GM23338 (cell line): Measurements from ENCODE around the gene AOAH. TPM values are rescaled to one million over a fixed set of nuclear protein-coding genes. Genes with fewer than 3 reads are reported as not detected.

Experiments
- EZH2 ChIP-seq: fragments of 200-600 bp; sonication (generic); IDR thresholded peaks from one replicate; pipeline ENCODE4 v1.8.0; 2017; ENCODE audit warnings: antibody characterized with exemption, mild to moderate bottlenecking, low read depth; ENCODE audit not compliant: unreplicated experiment
- JUNB ChIP-seq: IDR thresholded peaks from one replicate; pipeline ENCODE4 v1.6.1; 2016; ENCODE audit warnings: antibody characterized with exemption; ENCODE audit not compliant: unreplicated experiment
- STAT1 ChIP-seq: IDR thresholded peaks from one replicate; pipeline ENCODE4 v1.6.1; 2016; ENCODE audit warnings: antibody characterized with exemption; ENCODE audit not compliant: unreplicated experiment
- ZNF114 ChIP-seq: fragments of 250-450 bp; sonication (Bioruptor Pico); IDR thresholded peaks from 2 replicates; pipeline ENCODE4 v1.5.0; 2020; ENCODE audit warnings: mild to moderate bottlenecking, moderate library complexity
- ZNF331 ChIP-seq: fragments of 250-450 bp; sonication (Bioruptor Pico); IDR thresholded peaks from 2 replicates; pipeline ENCODE4 v1.5.0; 2020; ENCODE audit warnings: low read depth, mild to moderate bottlenecking, moderate library complexity
- ZNF462 ChIP-seq: fragments of 250-450 bp; sonication (Bioruptor Pico); IDR thresholded peaks from 2 replicates; pipeline ENCODE4 v1.5.0; 2020; ENCODE audit warnings: mild to moderate bottlenecking, moderate library complexity
- polyA plus RNA-seq: library from polyadenylated mRNA; unstranded; fragments of >200 nt; fragmentation: Nextera tagmentation; extraction: Ambion mirVana; gene quantifications from 2 replicates; pipeline ENCODE4 v1.2.1, GENCODE V29; 2016
- total RNA-seq: library from RNA; depleted of rRNA; stranded (reverse); fragments of >200 nt; shearing (Covaris generic); gene quantifications from 2 replicates; pipeline ENCODE4 v1.2.3, GENCODE V29; 2014
- TF ChIP-seq, protein P1 (sequence below): IDR thresholded peaks from one replicate; pipeline ENCODE4 v1.6.1; 2018; ENCODE audit warnings: antibody characterized with exemption; ENCODE audit not compliant: unreplicated experiment
- TF ChIP-seq, protein P2 (sequence below), 2 experiments: fragments of 200-600 bp in 1 of 2; sonication (generic) in 1 of 2; conservative IDR thresholded peaks; 2 replicates each; pipeline versions ENCODE4 v1.5.1 to v1.6.1; 2016 to 2017; ENCODE audit warnings: antibody characterized with exemption in 2 of 2, low read depth in 2 of 2, mild to moderate bottlenecking in 2 of 2, moderate library complexity in 1 of 2

The AOAH gene
- total and polyA plus RNA-seq, 2 experiments from 2014 or later: not detected

DNA sequence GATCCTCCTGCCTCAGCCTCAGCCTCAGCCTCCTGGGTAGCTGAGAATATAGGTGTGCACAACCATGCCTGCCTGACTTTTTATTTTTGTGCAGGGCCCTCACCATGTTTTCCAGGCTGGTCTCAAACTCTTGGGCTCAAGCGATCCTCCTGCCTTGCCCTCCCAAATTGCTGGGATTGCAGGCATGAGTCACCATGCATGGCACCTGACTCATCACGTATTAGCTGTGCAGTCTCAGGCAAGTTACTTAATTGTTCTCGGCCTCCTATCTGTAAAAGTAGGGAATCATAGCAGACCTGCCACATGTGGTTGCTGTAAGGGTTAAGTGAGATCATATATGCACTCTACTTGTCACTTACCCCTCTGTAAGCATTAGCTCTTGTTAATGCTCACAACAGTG is 217.5 kb downstream of the AOAH start (continued):
- TF ChIP-seq ZNF462 (CRISPR knock-in tag): no peak
- no peak for TF ChIP-seq STAT1
- no peak for TF ChIP-seq JUNB
- TF ChIP-seq, protein P1, sequence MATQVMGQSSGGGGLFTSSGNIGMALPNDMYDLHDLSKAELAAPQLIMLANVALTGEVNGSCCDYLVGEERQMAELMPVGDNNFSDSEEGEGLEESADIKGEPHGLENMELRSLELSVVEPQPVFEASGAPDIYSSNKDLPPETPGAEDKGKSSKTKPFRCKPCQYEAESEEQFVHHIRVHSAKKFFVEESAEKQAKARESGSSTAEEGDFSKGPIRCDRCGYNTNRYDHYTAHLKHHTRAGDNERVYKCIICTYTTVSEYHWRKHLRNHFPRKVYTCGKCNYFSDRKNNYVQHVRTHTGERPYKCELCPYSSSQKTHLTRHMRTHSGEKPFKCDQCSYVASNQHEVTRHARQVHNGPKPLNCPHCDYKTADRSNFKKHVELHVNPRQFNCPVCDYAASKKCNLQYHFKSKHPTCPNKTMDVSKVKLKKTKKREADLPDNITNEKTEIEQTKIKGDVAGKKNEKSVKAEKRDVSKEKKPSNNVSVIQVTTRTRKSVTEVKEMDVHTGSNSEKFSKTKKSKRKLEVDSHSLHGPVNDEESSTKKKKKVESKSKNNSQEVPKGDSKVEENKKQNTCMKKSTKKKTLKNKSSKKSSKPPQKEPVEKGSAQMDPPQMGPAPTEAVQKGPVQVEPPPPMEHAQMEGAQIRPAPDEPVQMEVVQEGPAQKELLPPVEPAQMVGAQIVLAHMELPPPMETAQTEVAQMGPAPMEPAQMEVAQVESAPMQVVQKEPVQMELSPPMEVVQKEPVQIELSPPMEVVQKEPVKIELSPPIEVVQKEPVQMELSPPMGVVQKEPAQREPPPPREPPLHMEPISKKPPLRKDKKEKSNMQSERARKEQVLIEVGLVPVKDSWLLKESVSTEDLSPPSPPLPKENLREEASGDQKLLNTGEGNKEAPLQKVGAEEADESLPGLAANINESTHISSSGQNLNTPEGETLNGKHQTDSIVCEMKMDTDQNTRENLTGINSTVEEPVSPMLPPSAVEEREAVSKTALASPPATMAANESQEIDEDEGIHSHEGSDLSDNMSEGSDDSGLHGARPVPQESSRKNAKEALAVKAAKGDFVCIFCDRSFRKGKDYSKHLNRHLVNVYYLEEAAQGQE: no peak
- TF ChIP-seq EZH2: no peak
- TF ChIP-seq ZNF331 (CRISPR knock-in tag): no peak
- TF ChIP-seq, protein P2, sequence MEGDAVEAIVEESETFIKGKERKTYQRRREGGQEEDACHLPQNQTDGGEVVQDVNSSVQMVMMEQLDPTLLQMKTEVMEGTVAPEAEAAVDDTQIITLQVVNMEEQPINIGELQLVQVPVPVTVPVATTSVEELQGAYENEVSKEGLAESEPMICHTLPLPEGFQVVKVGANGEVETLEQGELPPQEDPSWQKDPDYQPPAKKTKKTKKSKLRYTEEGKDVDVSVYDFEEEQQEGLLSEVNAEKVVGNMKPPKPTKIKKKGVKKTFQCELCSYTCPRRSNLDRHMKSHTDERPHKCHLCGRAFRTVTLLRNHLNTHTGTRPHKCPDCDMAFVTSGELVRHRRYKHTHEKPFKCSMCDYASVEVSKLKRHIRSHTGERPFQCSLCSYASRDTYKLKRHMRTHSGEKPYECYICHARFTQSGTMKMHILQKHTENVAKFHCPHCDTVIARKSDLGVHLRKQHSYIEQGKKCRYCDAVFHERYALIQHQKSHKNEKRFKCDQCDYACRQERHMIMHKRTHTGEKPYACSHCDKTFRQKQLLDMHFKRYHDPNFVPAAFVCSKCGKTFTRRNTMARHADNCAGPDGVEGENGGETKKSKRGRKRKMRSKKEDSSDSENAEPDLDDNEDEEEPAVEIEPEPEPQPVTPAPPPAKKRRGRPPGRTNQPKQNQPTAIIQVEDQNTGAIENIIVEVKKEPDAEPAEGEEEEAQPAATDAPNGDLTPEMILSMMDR (conservative IDR thresholded peaks at IDR 0.05; ENCODE audit: low read depth in 2 of 2): no peak
- TF ChIP-seq ZNF114 (CRISPR knock-in tag): no peak
